OCI-M2 (cell line): Measurements from ENCODE around the gene RELT.
"Not testable (repeated sequence)": the region's sequence is repeated elsewhere in the genome, so short reads cannot be mapped to it uniquely, and the experiment has no call there.

ENCODE experiments used
- DNase-seq: peaks from one replicate; lab custom pipeline; 2025; ENCODE audit not compliant: unreplicated experiment; lab: John Stamatoyannopoulos, UW

Gene RELT

DNA sequence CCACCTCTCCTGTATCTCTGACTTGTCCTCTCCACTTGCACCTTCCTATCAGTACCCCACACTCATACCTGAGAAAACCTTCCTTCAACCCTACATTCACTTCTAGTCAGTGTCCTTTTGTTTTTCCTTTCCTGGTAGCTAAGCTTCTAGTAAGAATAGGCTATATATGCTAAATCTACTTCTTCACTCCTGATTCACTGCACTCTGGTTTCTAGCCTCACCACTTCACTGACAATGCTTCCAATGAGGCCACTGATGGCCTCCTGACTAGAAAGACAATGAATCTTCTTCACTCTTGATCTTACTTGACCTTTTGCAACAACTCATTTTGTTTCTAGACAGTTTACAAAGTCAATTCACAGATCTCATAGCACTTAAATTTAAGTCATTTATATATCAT lies 52.0 kb downstream of the RELT start:
- DNase-seq, result no peak

- no peak for DNase-seq
Measured at GRCh38 chr11:73428699-73429098, 52.5 kb downstream of the RELT start.

DNA sequence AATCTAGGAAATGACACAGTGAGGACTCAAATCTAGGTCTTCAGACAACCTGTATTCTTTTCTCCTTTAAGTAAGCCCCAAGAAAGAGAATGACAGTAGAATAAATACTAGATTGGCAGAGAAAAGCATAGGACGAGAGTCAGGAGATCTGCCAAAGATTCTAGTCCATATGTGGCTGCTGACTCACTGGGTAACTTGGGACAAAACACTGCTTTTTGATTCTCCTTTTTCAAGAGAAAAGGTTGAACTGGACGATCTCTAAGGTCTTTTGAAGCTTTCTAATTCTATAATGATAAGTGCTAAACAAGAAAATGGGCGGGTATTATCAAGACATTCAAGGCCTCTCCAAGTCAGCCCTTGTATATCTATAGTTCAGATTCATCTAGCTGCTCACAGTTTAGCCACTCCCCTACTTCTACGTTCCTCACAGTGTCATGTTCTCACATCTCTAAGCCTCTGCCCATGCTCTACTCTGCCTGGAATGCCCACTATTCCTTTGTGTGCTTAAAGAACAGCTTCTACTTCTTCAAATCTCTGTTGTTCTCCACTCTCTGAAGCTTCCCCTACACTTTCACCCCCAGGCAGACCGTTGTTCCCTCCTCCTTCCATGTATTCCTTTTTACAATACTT lies 53.0 kb downstream of the RELT start:
- DNase-seq, result no peak

DNA sequence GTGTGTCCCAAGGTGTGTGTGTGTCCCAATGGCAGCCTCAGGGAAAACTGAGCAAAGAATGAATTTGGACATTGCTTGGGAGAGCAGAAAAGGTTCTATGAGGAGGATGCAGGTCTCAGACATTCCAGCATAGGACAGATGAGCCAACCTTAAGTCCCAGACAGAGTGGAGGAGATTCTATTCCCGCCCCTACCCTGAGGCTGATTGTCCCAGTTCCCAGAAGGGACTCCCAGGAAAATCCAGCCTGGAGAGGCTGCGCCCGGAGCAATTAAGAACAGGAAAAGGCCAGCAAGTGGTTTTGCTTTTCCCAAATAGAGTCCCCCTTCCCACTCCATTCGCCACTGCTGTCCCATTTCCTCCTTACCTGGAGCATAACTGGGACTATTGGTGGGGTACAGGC lies 54.1 kb downstream of the RELT start:
- no peak for DNase-seq

DNA sequence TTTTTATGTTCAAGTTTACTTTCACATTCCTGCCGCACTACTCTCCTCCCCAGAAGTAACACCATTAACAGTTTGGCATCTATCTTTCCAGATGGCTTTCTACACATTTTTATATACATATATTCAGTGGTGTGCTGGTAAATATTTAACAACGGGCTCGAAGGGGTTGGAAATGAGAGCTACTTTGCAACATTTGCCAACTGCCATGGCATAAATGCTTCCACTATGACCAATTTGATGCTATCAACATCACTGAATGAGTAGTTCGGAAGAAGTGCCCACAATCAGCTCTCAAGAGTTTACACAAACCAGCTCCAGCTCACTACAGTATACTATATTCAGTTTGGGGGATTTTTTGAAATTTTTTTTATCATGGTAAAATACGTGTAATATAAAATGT lies 55.2 kb downstream of the RELT start:
- no peak for DNase-seq

DNA sequence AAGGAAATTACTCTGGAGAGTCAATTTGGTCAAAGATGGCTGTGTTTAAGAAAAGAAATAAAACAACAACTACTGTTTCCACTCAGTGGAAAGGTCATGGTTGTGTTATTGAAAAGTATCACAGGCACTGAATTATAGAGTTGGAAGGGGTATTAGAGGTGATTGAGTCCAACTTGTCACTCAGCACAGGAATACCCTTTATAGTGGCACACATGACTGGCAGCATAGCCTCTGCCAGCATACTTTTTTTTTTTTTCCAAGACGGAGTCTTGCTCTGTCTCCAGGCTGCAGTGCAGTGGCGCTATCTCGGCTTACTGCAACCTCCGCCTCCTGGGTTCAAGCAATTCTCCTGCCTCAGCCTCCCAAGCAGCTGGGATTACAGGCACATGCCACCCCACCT lies 60.7 kb downstream of the RELT start:
- DNase-seq, result not testable (repeated sequence)

GRCh38 chr11:73439002-73439843 lies 63.0 kb downstream of the RELT start:
- no peak for DNase-seq

DNA sequence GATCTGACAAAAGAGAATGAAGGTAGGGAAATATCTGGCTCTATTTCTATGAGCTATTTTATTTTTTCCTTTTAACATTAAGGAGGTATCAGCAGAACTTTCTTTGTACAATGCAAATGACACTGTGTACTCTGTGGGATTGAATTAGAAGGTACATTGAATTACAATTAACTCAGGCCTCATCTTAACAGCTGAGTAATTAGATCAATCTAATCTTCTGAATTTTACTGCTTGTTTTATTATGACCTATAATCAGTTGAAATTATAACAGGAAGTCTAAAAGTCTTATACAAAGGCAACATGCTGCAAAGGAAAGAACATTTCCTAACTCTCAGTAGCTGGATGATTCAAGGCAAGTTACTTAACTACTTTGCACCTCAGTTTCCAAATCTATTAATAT lies 69.8 kb downstream of the RELT start:
- DNase-seq, result no peak

- DNase-seq, result no peak
Measured at GRCh38 chr11:73446766-73447165, 70.6 kb downstream of the RELT start.
